WTC11 (cell line): Measurements from ENCODE around the gene ITFG1.

ENCODE experiments used
- ETV6 ChIP-seq: sonication (generic); formaldehyde crosslinking; IDR thresholded peaks from 2 replicates; pipeline ENCODE4 v1.8.1; 2022; ENCODE audit warnings: mild to moderate bottlenecking, missing genetic modification reagents
- TF ChIP-seq, protein P1 (sequence below): fragments of 200-600 bp; IDR thresholded peaks from 2 replicates; pipeline ENCODE4 v1.8.0; 2022; ENCODE audit warnings: antibody characterized with exemption
- TF ChIP-seq, protein P2 (sequence below): sonication (generic); formaldehyde crosslinking; IDR thresholded peaks from 2 replicates; pipeline ENCODE4 v1.8.0; 2022; ENCODE audit warnings: mild to moderate bottlenecking, missing genetic modification reagents

DNA sequence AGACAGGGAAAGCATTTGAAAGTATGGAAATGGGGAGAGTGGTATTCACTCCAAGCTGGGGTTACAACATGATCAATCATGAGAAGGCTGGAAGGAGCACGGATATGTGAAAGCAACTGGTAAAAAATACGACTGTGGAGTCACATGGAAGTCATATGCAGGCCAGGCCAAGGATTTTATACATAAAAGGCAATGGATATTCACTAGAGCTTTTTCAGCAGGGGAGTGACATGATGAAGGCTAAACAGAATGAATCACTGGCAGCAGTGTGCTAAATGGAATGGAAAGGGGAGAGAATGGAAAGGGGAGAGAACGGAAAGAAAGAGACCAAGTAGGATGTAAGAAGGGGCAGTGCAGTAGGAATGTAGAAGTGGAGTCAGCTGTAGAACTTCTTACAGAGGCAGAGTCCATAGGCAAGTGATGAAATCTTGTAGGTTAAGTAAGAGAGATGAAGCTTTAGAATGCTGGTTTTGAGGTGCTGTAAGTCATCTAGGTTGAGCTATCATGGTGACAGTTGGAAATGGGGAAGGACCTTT is 304.1 kb downstream of the ITFG1 start:
- TF ChIP-seq, protein P1, sequence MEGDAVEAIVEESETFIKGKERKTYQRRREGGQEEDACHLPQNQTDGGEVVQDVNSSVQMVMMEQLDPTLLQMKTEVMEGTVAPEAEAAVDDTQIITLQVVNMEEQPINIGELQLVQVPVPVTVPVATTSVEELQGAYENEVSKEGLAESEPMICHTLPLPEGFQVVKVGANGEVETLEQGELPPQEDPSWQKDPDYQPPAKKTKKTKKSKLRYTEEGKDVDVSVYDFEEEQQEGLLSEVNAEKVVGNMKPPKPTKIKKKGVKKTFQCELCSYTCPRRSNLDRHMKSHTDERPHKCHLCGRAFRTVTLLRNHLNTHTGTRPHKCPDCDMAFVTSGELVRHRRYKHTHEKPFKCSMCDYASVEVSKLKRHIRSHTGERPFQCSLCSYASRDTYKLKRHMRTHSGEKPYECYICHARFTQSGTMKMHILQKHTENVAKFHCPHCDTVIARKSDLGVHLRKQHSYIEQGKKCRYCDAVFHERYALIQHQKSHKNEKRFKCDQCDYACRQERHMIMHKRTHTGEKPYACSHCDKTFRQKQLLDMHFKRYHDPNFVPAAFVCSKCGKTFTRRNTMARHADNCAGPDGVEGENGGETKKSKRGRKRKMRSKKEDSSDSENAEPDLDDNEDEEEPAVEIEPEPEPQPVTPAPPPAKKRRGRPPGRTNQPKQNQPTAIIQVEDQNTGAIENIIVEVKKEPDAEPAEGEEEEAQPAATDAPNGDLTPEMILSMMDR: no peak
- TF ChIP-seq, protein P2, sequence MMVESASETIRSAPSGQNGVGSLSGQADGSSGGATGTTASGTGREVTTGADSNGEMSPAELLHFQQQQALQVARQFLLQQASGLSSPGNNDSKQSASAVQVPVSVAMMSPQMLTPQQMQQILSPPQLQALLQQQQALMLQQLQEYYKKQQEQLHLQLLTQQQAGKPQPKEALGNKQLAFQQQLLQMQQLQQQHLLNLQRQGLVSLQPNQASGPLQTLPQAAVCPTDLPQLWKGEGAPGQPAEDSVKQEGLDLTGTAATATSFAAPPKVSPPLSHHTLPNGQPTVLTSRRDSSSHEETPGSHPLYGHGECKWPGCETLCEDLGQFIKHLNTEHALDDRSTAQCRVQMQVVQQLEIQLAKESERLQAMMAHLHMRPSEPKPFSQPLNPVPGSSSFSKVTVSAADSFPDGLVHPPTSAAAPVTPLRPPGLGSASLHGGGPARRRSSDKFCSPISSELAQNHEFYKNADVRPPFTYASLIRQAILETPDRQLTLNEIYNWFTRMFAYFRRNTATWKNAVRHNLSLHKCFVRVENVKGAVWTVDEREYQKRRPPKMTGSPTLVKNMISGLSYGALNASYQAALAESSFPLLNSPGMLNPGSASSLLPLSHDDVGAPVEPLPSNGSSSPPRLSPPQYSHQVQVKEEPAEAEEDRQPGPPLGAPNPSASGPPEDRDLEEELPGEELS (CRISPR knock-in tag): no peak
- no peak for TF ChIP-seq ETV6 (CRISPR knock-in tag)
